Endometrial microvascular endothelial cells (primary cell): ENCODE measurements around the gene PITX3. TPM values are rescaled to one million over a fixed set of nuclear protein-coding genes. Genes with fewer than 3 reads are reported as not detected.
"Not testable (repeated sequence)": the region's sequence is repeated elsewhere in the genome, so short reads cannot be mapped to it uniquely, and the experiment has no call there.

Source experiments
- in situ Hi-C: cut with HindIII; loops from 2 replicates; pipeline ENCODE4 v1.10.0; 2017; ENCODE audit warnings: low sequenced_read_pairs, low pct_unique_long_range_greater_than_20kb; ENCODE audit errors: inconsistent ontology term
- total RNA-seq: library from RNA; depleted of rRNA; stranded (reverse); fragments of >200 nt; gene quantifications from one replicate; pipeline ENCODE4 v1.2.3, GENCODE V29; 2015; ENCODE audit errors: inconsistent ontology term

PITX3 gene
- total RNA-seq, 1 donor from 2014 or later: not detected

DNA sequence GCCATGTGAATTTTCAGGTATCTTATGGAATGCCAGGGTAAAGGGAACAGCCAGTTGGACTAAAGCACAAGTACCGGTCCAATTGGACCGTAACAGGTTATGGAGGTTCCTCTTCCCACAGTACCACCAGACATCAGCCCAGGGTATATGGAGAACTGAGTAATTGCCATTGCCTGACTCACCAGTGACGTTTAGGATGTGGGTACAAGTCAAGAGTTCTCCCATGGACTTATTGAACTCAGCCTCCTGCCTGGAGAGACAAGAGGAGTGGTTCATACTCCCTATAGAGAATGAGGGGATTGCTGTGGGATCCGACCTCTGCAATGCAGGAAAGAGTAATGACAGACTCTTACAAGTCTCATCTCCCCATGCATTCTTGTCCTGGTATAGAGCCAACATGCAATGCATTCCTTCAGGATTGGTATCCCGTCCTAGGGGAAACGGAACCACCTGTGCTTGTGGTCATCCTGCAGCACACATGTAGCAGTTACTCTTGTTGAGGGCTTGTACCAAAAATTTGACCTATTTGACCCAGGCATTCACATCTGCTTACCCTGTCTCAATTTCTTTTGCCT, 45.9 kb downstream of the PITX3 start:
- in situ Hi-C loops: no loop called here

GRCh38 chr10:102191956-102192355, 49.4 kb downstream of the PITX3 start:
- in situ Hi-C loops: no loop called here

DNA sequence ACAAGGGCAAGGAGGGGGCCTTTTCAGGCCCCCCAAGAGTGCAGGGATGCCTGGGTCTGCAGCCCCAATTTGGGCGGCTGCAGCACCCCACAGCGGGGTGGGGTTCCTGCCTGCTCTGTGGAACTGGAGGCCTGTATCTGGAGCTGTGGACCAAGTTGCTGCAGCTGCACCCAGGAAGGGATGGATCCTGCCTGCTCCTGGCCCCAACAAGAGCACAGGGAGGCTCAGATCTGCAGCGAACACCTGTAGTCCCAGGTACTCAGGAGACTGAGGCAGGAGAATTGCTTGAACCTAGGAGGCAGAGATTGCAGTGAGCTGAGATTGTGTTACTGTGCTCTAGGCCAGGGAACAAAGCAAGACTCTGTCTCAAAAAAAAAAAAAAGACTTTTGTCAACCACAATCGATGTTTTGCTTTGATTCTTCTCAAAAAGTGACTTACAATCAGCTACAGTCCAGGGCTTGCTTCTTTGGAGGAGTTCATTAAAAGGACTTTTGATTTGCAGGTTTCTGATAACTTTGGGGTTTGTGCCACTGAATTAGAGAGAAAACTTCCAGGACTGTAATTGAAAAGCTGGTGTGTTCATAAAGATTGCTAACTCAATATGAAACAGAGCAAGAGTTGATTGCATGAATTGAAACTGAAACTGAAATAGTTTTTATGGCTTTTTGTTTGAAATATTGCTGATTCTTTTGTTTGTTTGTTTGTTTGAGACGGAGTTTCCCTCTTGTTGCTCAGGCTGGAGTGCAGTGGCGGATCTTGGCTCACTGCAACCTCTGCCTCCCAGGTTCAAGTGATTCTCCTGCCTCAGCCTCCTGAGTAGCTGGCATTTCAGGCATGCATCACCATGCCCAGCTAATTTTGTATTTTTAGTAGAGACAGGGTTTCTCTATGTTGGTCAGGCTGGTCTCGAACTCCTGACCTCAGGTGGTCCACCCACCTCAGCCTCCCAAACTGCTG, 52.1 kb downstream of the PITX3 start:
- in situ Hi-C loops: not testable (repeated sequence)

GRCh38 chr10:102188298-102188940, 52.9 kb downstream of the PITX3 start:
- in situ Hi-C loops: no loop called here

GRCh38 chr10:102185811-102186527, 55.3 kb downstream of the PITX3 start:
- in situ Hi-C loops: no loop called here

DNA sequence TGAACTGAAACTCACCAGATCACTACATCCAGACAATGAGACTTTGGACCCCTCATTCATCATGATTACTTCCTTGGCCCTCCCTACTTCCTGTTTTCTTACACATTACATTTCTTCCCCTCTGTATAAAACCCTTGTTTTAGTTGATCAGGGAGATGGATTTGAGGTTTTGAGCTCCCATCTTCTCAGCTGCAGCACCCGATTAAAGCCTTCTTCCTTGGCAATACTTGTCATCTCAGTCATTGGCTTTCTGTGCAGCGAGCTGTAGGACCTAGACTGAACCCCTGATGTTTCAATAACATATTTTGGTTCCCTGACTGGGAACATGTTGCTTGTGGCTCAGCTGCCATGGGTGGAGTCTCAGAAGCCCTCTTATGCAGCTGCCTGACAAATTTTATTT, 56.0 kb downstream of the PITX3 start:
- in situ Hi-C loops: no loop called here

DNA sequence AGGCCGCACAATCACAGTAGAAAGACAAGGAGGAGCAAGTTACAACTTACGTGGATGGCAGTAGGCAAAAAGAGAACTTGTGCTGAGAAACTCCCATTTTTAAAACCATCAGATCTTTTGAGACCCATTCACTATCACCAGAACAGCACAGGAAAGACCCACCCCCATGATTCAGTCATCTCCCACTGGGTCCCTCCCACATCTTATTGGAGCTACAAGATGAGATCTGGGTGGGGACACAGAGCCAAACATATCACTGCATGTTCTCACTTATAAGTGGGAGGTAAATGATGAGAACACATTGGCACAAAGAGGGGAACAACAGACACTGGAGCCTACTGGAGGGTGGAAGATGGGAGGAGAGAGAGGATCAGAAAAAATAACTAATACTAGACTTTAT, 56.7 kb downstream of the PITX3 start:
- in situ Hi-C loops: no loop called here

Other genes with a start within 250 kb of the PITX3 start
- 9.3 TPM for gene ARMH3, start 185.3 kb downstream of the PITX3 start, total RNA-seq
- 44.3 TPM for gene HPS6, start 176.2 kb downstream of the PITX3 start, total RNA-seq
- gene LDB1, start 121.1 kb downstream of the PITX3 start, total RNA-seq: 27.9 TPM
- 21.6 TPM for gene PPRC1, start 108.5 kb downstream of the PITX3 start, total RNA-seq
- gene NOLC1, start 89.1 kb downstream of the PITX3 start, total RNA-seq: 82.0 TPM
- not detected for gene ELOVL3, start 15.2 kb downstream of the PITX3 start, total RNA-seq
- gene GBF1, start 4.0 kb upstream of the PITX3 start, total RNA-seq: 47.4 TPM
- gene NFKB2, start 154.2 kb upstream of the PITX3 start, total RNA-seq: 33.1 TPM
- not detected for gene PSD, start 177.3 kb upstream of the PITX3 start, total RNA-seq
- gene FBXL15, start 179.3 kb upstream of the PITX3 start, total RNA-seq: 6.8 TPM
- gene CUEDC2, start 191.1 kb upstream of the PITX3 start, total RNA-seq: 82.7 TPM
- not detected for gene C10orf95, start 210.0 kb upstream of the PITX3 start, total RNA-seq